Stomach (tissue), 9 donors: ENCODE results near the gene RABGAP1. TPM values are rescaled to one million over a fixed set of nuclear protein-coding genes. Genes with fewer than 3 reads are reported as not detected.
A peak's percentile ranks its signal among the peaks of the same experiment; 100 is the strongest.

Source experiments
- DNase-seq, 2 donors: peaks; one replicate each; pipeline versions ENCODE4 v3.0.0 to v3.0.0-alpha.2; 2013 to 2019
- H3K27ac ChIP-seq, 5 donors: fragments of 200-600 bp in 4 of 5; sonication (generic) in 4 of 5; one replicate each; pipeline ENCODE4 v1.5.1; 2013 to 2019; ENCODE audit warnings: mild to moderate bottlenecking in 1 of 5, moderate library complexity in 1 of 5
- H3K27me3 ChIP-seq, 3 donors: fragments of 200-600 bp; sonication (generic); one replicate each; pipeline ENCODE4 v1.5.1; 2017 to 2019; ENCODE audit warnings: mixed run types in 1 of 3
- H3K36me3 ChIP-seq, 4 donors: fragments of 200-600 bp; sonication (generic); 1 replicate in 3 of 4; 2 replicates in 1 of 4; pipeline ENCODE4 v1.5.1; 2016 to 2019
- H3K4me1 ChIP-seq, 4 donors: fragments of 200-600 bp; sonication (generic); one replicate each; pipeline ENCODE4 v1.5.1; 2016 to 2019
- H3K4me3 ChIP-seq, 4 donors: fragments of 200-600 bp; sonication (generic) in 3 of 4; one replicate each; pipeline ENCODE4 v1.5.1; 2016 to 2019; ENCODE audit warnings: mild to moderate bottlenecking in 1 of 4
- H3K9me3 ChIP-seq, 4 donors: fragments of 200-600 bp; sonication (generic); one replicate each; pipeline ENCODE4 v1.5.1; 2016 to 2019
- EP300 ChIP-seq: sonication (generic); formaldehyde crosslinking; IDR thresholded peaks from one replicate; pipeline ENCODE4 v1.6.1; 2017; ENCODE audit warnings: antibody characterized with exemption
- POLR2A ChIP-seq, 4 donors: fragments of 450-650 bp; IDR thresholded peaks; one replicate each; pipeline ENCODE4 v1.6.1; 2016; ENCODE audit warnings: antibody characterized with exemption in 4 of 4, control low read depth in 2 of 4, mild to moderate bottlenecking in 1 of 4, moderate library complexity in 1 of 4
- POLR2AphosphoS5 ChIP-seq, 3 donors: sonication (generic); formaldehyde crosslinking; IDR thresholded peaks; one replicate each; pipeline ENCODE4 v1.6.1; 2016; ENCODE audit warnings: antibody characterized with exemption in 3 of 3
- WGBS, 5 donors: extraction: QIAGEN DNeasy Blood & Tissue Kit in 3 of 5; methylation state at CpG; one replicate each; pipeline versions ENCODE4 v1.1.5 to v1.1.7; 2013 to 2018; 5-methylcytosine and 5-hydroxymethylcytosine counted together
- intact Hi-C: fragments of 100-400 bp; cut with DNase I; formaldehyde crosslinking; loops from one replicate; pipeline ENCODE4 v1.15.1; 2023; ENCODE audit warnings: low total_unique reads
- polyA plus RNA-seq, 3 donors: library from polyadenylated mRNA; stranded (reverse); fragments of 200-250 nt; gene quantifications; one replicate each; pipeline ENCODE4 v1.2.3, GENCODE V29; 2013
- total RNA-seq, 5 donors: library from RNA; depleted of rRNA; stranded (reverse); fragments of >200 nt; gene quantifications; one replicate each; pipeline versions ENCODE4 v1.1.0 to v1.2.3, GENCODE V29; 2014 to 2016
- TF ChIP-seq, protein P1 (sequence below), 7 experiments: fragments of 450-650 bp in 4 of 7; fragments of 200-600 bp in 3 of 7; sonication (generic) in 3 of 7; IDR thresholded peaks; one replicate each; pipeline ENCODE4 v1.5.1; 2016 to 2019; ENCODE audit warnings: antibody characterized with exemption in 7 of 7, control low read depth in 2 of 7, mild to moderate bottlenecking in 1 of 7
- donor health status: healthy with polysubstance abuse.
- donor health status: Bipolar disorder and iron deficiency.
- donor health status: healthy.

The RABGAP1 gene
- total and polyA plus RNA-seq, 8 donors = 7.0 to 157 (median 33.0) TPM

DNA sequence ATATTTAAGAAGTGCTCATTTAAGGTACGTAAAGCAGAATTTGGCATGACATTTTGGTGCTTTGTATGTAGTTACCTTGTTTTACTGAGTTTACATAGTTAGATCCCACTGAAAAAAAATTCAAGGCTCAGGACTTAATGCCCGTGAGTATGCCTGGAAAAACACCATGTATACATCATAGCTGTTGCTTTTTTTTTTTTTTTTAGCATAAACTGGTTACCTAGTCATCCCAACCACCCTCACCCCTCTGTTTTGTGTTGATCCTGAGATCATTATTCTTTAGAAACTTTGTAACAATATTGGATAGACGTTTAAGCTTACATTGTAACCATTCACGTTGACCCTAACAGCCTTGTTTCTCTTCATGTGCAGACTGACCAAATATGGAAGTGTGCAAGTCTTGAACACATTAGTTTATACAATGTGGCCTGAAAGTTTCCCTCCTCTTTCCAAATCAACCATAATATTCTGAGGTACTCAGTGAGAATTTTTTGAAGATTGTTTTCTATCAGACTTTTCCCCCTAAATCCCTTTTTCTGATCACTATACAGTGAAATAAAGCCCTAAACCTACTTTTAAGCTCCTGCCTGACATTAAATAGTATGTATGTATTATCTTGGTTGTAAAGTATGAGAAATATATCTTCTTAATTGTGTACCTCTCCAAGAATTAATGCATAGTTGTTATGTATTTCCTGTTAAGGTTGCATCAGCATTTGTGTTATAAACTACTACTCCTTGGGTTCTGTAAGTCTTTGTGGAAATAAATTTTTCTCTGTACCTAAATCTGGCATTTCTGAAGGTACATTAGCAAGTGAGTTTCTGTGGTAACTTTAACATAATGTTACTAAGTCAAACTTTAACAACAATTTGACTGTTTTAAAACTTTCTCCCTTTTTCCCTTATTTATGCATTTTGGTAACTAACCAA, 4.4 kb downstream of the RABGAP1 start:
- H3K36me3 ChIP-seq = peaks cover 0 to 5% (median 0%) of the 10 kb centered on the region in 4 donors
- peak overlapping the region in 4 of 5 donors; percentile 37 to 73 (median 51) for H3K27ac ChIP-seq
- WGBS, 5 donors = 51 to 57% (median 55%) methylated on average over 4 of the region's 4 CpGs
- intact Hi-C loops = no loop called here
- no peaks in the 10 kb centered on the region for H3K27me3 ChIP-seq
- peaks cover 31 to 93% (median 70%) of the 10 kb centered on the region in 4 donors for H3K4me1 ChIP-seq
- H3K9me3 ChIP-seq = no peaks in the 10 kb centered on the region
- peak in 1 of 2 donors; percentile 28 for DNase-seq
- TF ChIP-seq POLR2A (IDR thresholded peaks at IDR 0.05) (no peak), EP300 (no peak), POLR2AphosphoS5 (IDR thresholded peaks at IDR 0.05) (no peak)
- TF ChIP-seq, protein P1, sequence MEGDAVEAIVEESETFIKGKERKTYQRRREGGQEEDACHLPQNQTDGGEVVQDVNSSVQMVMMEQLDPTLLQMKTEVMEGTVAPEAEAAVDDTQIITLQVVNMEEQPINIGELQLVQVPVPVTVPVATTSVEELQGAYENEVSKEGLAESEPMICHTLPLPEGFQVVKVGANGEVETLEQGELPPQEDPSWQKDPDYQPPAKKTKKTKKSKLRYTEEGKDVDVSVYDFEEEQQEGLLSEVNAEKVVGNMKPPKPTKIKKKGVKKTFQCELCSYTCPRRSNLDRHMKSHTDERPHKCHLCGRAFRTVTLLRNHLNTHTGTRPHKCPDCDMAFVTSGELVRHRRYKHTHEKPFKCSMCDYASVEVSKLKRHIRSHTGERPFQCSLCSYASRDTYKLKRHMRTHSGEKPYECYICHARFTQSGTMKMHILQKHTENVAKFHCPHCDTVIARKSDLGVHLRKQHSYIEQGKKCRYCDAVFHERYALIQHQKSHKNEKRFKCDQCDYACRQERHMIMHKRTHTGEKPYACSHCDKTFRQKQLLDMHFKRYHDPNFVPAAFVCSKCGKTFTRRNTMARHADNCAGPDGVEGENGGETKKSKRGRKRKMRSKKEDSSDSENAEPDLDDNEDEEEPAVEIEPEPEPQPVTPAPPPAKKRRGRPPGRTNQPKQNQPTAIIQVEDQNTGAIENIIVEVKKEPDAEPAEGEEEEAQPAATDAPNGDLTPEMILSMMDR (IDR thresholded peaks at IDR 0.05) = no peak
- H3K4me3 ChIP-seq = no peak overlapping the region

DNA sequence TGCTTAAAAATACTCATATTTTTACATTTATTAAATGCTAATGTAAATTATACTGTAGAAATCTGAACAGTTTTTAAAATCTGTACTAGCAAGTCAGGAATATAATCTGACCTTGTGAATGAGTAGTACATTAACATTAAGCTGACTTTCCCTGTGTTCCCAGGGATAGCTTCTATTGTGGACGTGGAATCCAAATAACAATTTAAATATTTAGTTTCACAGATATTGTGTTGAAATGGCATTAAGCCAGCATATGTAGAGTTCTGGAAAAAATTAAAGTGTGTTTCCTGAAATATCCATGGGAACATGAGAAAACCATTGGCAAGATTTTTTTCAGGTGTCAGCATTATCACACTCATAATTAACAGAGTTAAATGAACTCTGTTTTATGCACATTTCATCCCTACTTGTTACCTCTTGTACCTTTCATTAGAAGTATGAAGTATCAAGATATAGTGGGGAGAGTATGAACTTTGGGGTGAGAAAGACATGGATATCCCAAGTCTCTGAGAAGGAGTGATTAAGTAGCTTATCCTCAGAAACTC, 5.7 kb downstream of the RABGAP1 start:
- no peak overlapping the region for H3K4me3 ChIP-seq
- peaks cover 0 to 5% (median 0%) of the 10 kb centered on the region in 4 donors for H3K36me3 ChIP-seq
- 24 to 34% (median 30%) methylated on average over 1 of the region's 1 CpG for WGBS, 5 donors
- no peak for TF ChIP-seq POLR2AphosphoS5 (IDR thresholded peaks at IDR 0.05)
- TF ChIP-seq POLR2A (IDR thresholded peaks at IDR 0.05) = no peak
- TF ChIP-seq EP300 = no peak
- TF ChIP-seq, protein P1 (IDR thresholded peaks at IDR 0.05) = no peak
- H3K4me1 ChIP-seq = peaks cover 28 to 99% (median 70%) of the 10 kb centered on the region in 4 donors
- H3K27me3 ChIP-seq = no peaks in the 10 kb centered on the region
- DNase-seq = peak in 1 of 2 donors; percentile 35
- no peaks in the 10 kb centered on the region for H3K9me3 ChIP-seq
- H3K27ac ChIP-seq = peak overlapping the region in 4 of 5 donors; percentile 37 to 73 (median 51)
- intact Hi-C loops = no loop called here

DNA sequence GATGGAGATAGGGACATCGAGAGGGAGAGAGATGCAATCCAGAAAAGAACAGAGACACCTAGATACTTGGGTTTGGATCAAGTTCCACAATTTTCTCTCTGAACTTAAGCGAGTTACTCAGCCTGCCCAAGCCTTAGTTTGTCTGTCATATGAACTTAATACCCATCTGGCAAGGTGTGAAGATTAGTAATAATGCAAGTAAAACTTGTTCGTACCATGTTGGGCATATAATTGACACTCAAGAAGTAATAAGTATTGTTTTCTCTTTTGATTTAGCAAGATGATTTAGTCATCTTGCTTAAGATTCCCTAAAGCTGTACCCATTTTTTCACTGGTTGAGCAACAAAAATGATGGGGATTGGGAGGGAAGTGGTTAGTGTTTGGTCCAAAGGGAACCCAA, 7.5 kb downstream of the RABGAP1 start:
- Histone ChIP-seq H3K9me3 (no peaks in the 10 kb centered on the region), H3K4me1 (peaks cover 20 to 97% (median 57%) of the 10 kb centered on the region in 4 donors), H3K27me3 (no peaks in the 10 kb centered on the region), H3K4me3 (peak overlapping the region in 1 of 4 donors; percentile 18), H3K27ac (peak overlapping the region in 3 of 5 donors; percentile 11 to 63 (median 37)), H3K36me3 (peaks cover 0 to 5% (median 0%) of the 10 kb centered on the region in 4 donors)
- WGBS, 5 donors = 48 to 81% (median 58%) methylated on average over 3 of the region's 3 CpGs
- intact Hi-C loops = no loop called here
- no peak for DNase-seq
- TF ChIP-seq POLR2AphosphoS5 (IDR thresholded peaks at IDR 0.05) = no peak
- TF ChIP-seq, protein P1 (IDR thresholded peaks at IDR 0.05) = no peak
- no peak for TF ChIP-seq POLR2A (IDR thresholded peaks at IDR 0.05)
- TF ChIP-seq EP300 = no peak

DNA sequence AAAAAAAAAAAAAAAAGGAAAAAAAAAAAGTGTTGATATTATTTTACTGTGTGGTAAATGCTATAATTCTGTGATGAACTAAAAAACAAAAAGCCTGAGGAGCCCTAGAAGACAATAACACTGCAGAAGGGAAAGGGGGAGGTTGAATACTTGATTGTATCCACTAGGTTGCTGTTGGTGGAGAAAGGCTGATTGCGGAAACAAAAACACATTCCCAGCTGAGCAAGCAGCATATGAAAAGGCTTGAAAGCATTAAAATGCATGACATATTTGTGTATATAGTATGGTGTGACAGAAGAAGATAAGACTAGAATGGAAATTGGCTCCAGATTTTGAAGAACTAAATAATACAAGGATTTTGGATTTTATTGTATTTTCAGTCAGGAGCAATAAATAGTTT, 8.9 kb downstream of the RABGAP1 start:
- DNase-seq = peak in 1 of 2 donors; percentile 55
- TF ChIP-seq POLR2A (IDR thresholded peaks at IDR 0.05) (no peak), POLR2AphosphoS5 (IDR thresholded peaks at IDR 0.05) (no peak), EP300 (no peak)
- TF ChIP-seq, protein P1 (IDR thresholded peaks at IDR 0.05) = no peak
- Histone ChIP-seq H3K4me3 (no peak overlapping the region), H3K9me3 (no peaks in the 10 kb centered on the region), H3K27ac (no peak overlapping the region), H3K27me3 (no peaks in the 10 kb centered on the region), H3K4me1 (peaks cover 31 to 97% (median 60%) of the 10 kb centered on the region in 4 donors), H3K36me3 (no peaks in the 10 kb centered on the region)
- WGBS, 5 donors = 75 to 96% (median 82%) methylated on average over 1 of the region's 1 CpG
- intact Hi-C loops = no loop called here
